ENCODE results near the gene SPTLC2. TPM values are rescaled to one million over a fixed set of nuclear protein-coding genes. Genes with fewer than 3 reads are reported as not detected.

The SPTLC2 gene
- total and polyA plus RNA-seq, 2 of the 8 experiments (the other 6 are each of a cell fraction or from before 2014, with no cell fraction given) = 8.9 to 35.1 TPM

- DNase-seq (ENCODE audit: low read depth in 1 of 2, low spot score in 2 of 2) = no peak
- H3K36me3 ChIP-seq (ENCODE audit: control insufficient read depth in 2 of 4, insufficient read depth in 4 of 4, low read length in 3 of 4) = peaks cover 7 to 25% (median 16%) of the 10 kb centered on the region in 4 experiments; a peak in 7 of 8 replicates
- H4K91ac ChIP-seq (replicated peaks; ENCODE audit: insufficient read length, low read length) = no peak overlapping the region
- no peak overlapping the region for H2BK12ac ChIP-seq (ENCODE audit: low read depth, low read length)
- no peaks in the 10 kb centered on the region for H3K4me1 ChIP-seq (replicated peaks in 1 of 4; ENCODE audit: control insufficient read depth in 3 of 4, insufficient read depth in 4 of 4, low read length in 3 of 4)
- no peak overlapping the region for H3K27ac ChIP-seq (ENCODE audit: low read depth, low read length)
- H2BK20ac ChIP-seq (ENCODE audit: low read length) = no peak overlapping the region
- no peak overlapping the region for H2AK5ac ChIP-seq (ENCODE audit: low read depth, low read length)
- no peak overlapping the region for H2AFZ ChIP-seq (ENCODE audit: low read length)
- no peak overlapping the region for H3K4ac ChIP-seq (replicated peaks; ENCODE audit: insufficient read length, low read depth, low read length)
- no peaks in the 10 kb centered on the region for H3K9me3 ChIP-seq (ENCODE audit: insufficient read depth in 2 of 2, low read depth in 1 of 2, low read length in 1 of 2)
- no peaks in the 10 kb centered on the region for H3K23me2 ChIP-seq (ENCODE audit: low read depth, low read length)
- H3K27me3 ChIP-seq (replicated peaks in 1 of 4; ENCODE audit: control insufficient read depth in 3 of 4, extremely low read depth in 1 of 4, insufficient read depth in 3 of 4, low read length in 3 of 4) = no peaks in the 10 kb centered on the region
- no peak overlapping the region for H3K9ac ChIP-seq (replicated peaks in 1 of 4; ENCODE audit: extremely low read depth in 1 of 4, low read depth in 3 of 4, low read length in 3 of 4)
- H3K23ac ChIP-seq (ENCODE audit: insufficient read length) = no peak overlapping the region
- no peaks in the 10 kb centered on the region; the same call in 1 of the 2 replicates for H3K79me1 ChIP-seq (ENCODE audit: low read depth, low read length)
- H2BK120ac ChIP-seq (replicated peaks; ENCODE audit: low read depth, low read length) = no peak overlapping the region
- POLR2A ChIA-PET (ENCODE audit: partially characterized antibody) = no interaction called here
- no peak overlapping the region for H4K8ac ChIP-seq (ENCODE audit: extremely low read depth, insufficient read depth, low read length)
- H3K18ac ChIP-seq (ENCODE audit: extremely low read depth, low read length) = no peak overlapping the region
- H2BK15ac ChIP-seq (ENCODE audit: low read length) = no peak overlapping the region
- H4K5ac ChIP-seq (ENCODE audit: insufficient read length, low read depth, low read length) = no peak overlapping the region
- H3K14ac ChIP-seq (ENCODE audit: insufficient read length) = no peak overlapping the region
- H3K79me2 ChIP-seq (ENCODE audit: control insufficient read depth in 1 of 2, insufficient read depth in 2 of 2, low read length in 2 of 2) = no peaks in the 10 kb centered on the region
- no peak overlapping the region for H3K4me2 ChIP-seq (ENCODE audit: insufficient read depth in 1 of 2, low read depth in 2 of 2, low read length in 2 of 2)
- 91% methylated on average over 5 of the region's 5 CpGs; no CpG with 5 or more reads in 1 of the 2 experiments for WGBS, 2 experiments (ENCODE audit: extremely low coverage in 1 of 2, insufficient coverage in 1 of 2, insufficient read length in 1 of 2, insufficient replicate concordance in 2 of 2, low coverage in 1 of 2, low lambda C conversion rate in 2 of 2, missing lambda C conversion rate in 1 of 2)
- H3K56ac ChIP-seq (replicated peaks; ENCODE audit: insufficient read length, low read depth, low read length) = no peak overlapping the region
- no peak overlapping the region for H3K4me3 ChIP-seq (ENCODE audit: extremely low read depth in 1 of 4, insufficient read depth in 2 of 4, low read depth in 3 of 4, low read length in 4 of 4)
- H2BK5ac ChIP-seq (ENCODE audit: low read depth, low read length) = no peak overlapping the region
- CTCF ChIA-PET (ENCODE audit: partially characterized antibody) = no interaction called here
- no peaks in the 10 kb centered on the region for H4K20me1 ChIP-seq (replicated peaks in 1 of 2; ENCODE audit: control insufficient read depth in 1 of 2, insufficient read depth in 2 of 2, low read length in 2 of 2)
- no peak for FAIRE-seq
- TF ChIP-seq TCF12 (IDR thresholded peaks at IDR 0.05; ENCODE audit: low read depth, low read length) (no peak), FOSL1 (IDR thresholded peaks at IDR 0.05; ENCODE audit: insufficient read depth, low read depth, low read length) (no peak), SIX5 (IDR thresholded peaks at IDR 0.05; ENCODE audit: low read depth, low read length) (no peak), GTF2F1 (IDR thresholded peaks at IDR 0.05; ENCODE audit: borderline replicate concordance, low read depth, low read length) (no peak), NANOG (IDR thresholded peaks at IDR 0.05; ENCODE audit: insufficient read depth, low read depth, low read length, poor library complexity, severe bottlenecking) (no peak), HDAC2 (IDR thresholded peaks at IDR 0.05; ENCODE audit: borderline replicate concordance in 1 of 2, low read depth in 2 of 2, low read length in 2 of 2) (no peak), KDM5A (IDR thresholded peaks at IDR 0.05; ENCODE audit: low read length) (no peak), CREB1 (IDR thresholded peaks at IDR 0.05) (no peak), POU5F1 (IDR thresholded peaks at IDR 0.05; ENCODE audit: low read depth, low read length) (no peak), POLR2A (IDR thresholded peaks at IDR 0.05; ENCODE audit: control extremely low read depth in 1 of 2, low read depth in 2 of 2, low read length in 2 of 2) (no peak), EZH2 (IDR thresholded peaks at IDR 0.05; ENCODE audit: low read depth, low read length, severe bottlenecking) (no peak), JUND (IDR thresholded peaks at IDR 0.05; ENCODE audit: low read length) (no peak), KDM1A (IDR thresholded peaks at IDR 0.05; ENCODE audit: borderline replicate concordance, low read length) (no peak), ATF3 (IDR thresholded peaks at IDR 0.05; ENCODE audit: insufficient read depth, low read depth, low read length) (no peak), YY1 (IDR thresholded peaks at IDR 0.05; ENCODE audit: low read depth, low read length) (no peak)
Measured at GRCh38 chr14:77554207-77554606, 62.2 kb downstream of the SPTLC2 start.
